AG04450 (cell line): Measurements from ENCODE around the gene RBM28. TPM values are rescaled to one million over a fixed set of nuclear protein-coding genes. Genes with fewer than 3 reads are reported as not detected.

ENCODE experiments used
- CTCF ChIA-PET: fragments of 300-600, 350-600 bp; formaldehyde crosslinking; extraction: SDS; loops from one replicate; lab custom pipeline; 2022; ENCODE audit warnings: antibody characterized with exemption, inconsistent platforms; lab: Charles Lee
- POLR2A ChIA-PET: fragments of 350-600 bp; formaldehyde crosslinking; extraction: SDS; loops from one replicate; lab custom pipeline; 2021; ENCODE audit warnings: antibody characterized with exemption, inconsistent platforms; lab: Yijun Ruan, JAX
- DNase-seq: peaks from one replicate; pipeline ENCODE4 v3.0.0-alpha.2; 2011; ENCODE audit warnings: low read depth, low spot score
- H3K27ac ChIP-seq: one replicate; pipeline ENCODE4 v1.5.1; 2012; ENCODE audit warnings: low read depth, low read length, control low read depth
- H3K27me3 ChIP-seq: one replicate; pipeline ENCODE4 v1.6.0; 2012; ENCODE audit warnings: low read length; ENCODE audit not compliant: control insufficient read depth, insufficient read depth
- H3K4me3 ChIP-seq: 2 replicates; pipeline ENCODE4 v1.5.1; 2011; ENCODE audit warnings: mild to moderate bottlenecking, low read depth, low read length, control low read depth
- H3K9me3 ChIP-seq: 2 replicates; pipeline ENCODE4 v1.5.1; 2012; ENCODE audit warnings: low read length; ENCODE audit not compliant: control insufficient read depth, insufficient read depth
- CTCF ChIP-seq: IDR thresholded peaks from 2 replicates; pipeline ENCODE4 v1.5.1; 2011; ENCODE audit warnings: low read depth, low read length, control low read depth, inconsistent platforms
- polyA plus RNA-seq: library from polyadenylated mRNA; depleted of rRNA; stranded (reverse); fragments of >200 nt; gene quantifications from 2 replicates; pipeline ENCODE4 v1.2.3, GENCODE V29; 2011

Gene RBM28
- polyA plus RNA-seq, 1 experiment = 19.0 TPM

GRCh38 chr7:128364166-128364870, 20.6 kb upstream of the RBM28 start:
- H3K27ac ChIP-seq = no peak overlapping the region
- no peak overlapping the region for H3K4me3 ChIP-seq
- TF ChIP-seq CTCF = no peak
- CTCF ChIA-PET = interaction anchor here (1.1 kb wide), 1 partner anchor 17 kb away, joined by 6 read pairs; no protein-coding TSS in a partner anchor
- H3K27me3 ChIP-seq = peaks cover 73% of the 10 kb centered on the region
- DNase-seq = no peak
- POLR2A ChIA-PET = no interaction called here
- no peaks in the 10 kb centered on the region for H3K9me3 ChIP-seq

GRCh38 chr7:128363261-128363721, 19.6 kb upstream of the RBM28 start:
- CTCF ChIA-PET = interaction anchor here (2.0 kb wide), 1 partner anchor 16 kb away, joined by 9 read pairs; no protein-coding TSS in a partner anchor

GRCh38 chr7:128362670-128363069, 19.0 kb upstream of the RBM28 start:
- H3K9me3 ChIP-seq = no peaks in the 10 kb centered on the region
- POLR2A ChIA-PET = no interaction called here
- no peak overlapping the region for H3K27ac ChIP-seq
- CTCF ChIA-PET = interaction anchor here (2.0 kb wide), 1 partner anchor 16 kb away, joined by 9 read pairs; no protein-coding TSS in a partner anchor
- H3K27me3 ChIP-seq = peaks cover 89% of the 10 kb centered on the region
- H3K4me3 ChIP-seq = no peak overlapping the region
- TF ChIP-seq CTCF = no peak
- no peak for DNase-seq

More at GRCh38 chr7:128363261-128363721, 19.6 kb upstream of the RBM28 start:
- POLR2A ChIA-PET = no interaction called here
- TF ChIP-seq CTCF = no peak
- H3K27ac ChIP-seq = no peak overlapping the region
- H3K9me3 ChIP-seq = no peaks in the 10 kb centered on the region
- no peak overlapping the region for H3K4me3 ChIP-seq
- no peak for DNase-seq
- H3K27me3 ChIP-seq = peaks cover 83% of the 10 kb centered on the region

- POLR2A ChIA-PET = no interaction called here
Observed at GRCh38 chr7:128361411-128362379, 18.0 kb upstream of the RBM28 start, which contains the start of gene PRRT4. Gene PRRT4, minus strand, starts transcription at chr7:128361690.

More at GRCh38 chr7:128361411-128362379, 18.0 kb upstream of the RBM28 start, which contains the start of gene PRRT4:
- DNase-seq = no peak
- H3K4me3 ChIP-seq = peak within 1 kb of the TSS; percentile 50
- 0 out of 2 replicates have a peak, but pooled peaks have one; percentile 3 for TF ChIP-seq CTCF
- CTCF ChIA-PET = interaction anchor here (0.5 to 4.7 kb wide), 4 partner anchors 14 to 475 kb away, joined by 4 to 34 read pairs (median 7); no protein-coding TSS in a partner anchor
- no peaks in the 10 kb centered on the region for H3K9me3 ChIP-seq
- no peak within 1 kb of the TSS for H3K27ac ChIP-seq
- peaks cover 92% of the 10 kb centered on the region for H3K27me3 ChIP-seq
